Activated effector memory CD4-positive, alpha-beta T cell treated with Interleukin-2 at 50 U/mL for 16 hours (primary cell): ENCODE data around the gene FLNB.

ENCODE experiments used
- DNase-seq: peaks from one replicate; pipeline ENCODE4 v3.0.0-alpha.2; 2020

The FLNB gene

GRCh38 chr3:58058361-58059263 is 50.4 kb downstream of the FLNB start:
- no peak for DNase-seq

GRCh38 chr3:58059349-58060321 is 51.4 kb downstream of the FLNB start:
- no peak for DNase-seq

DNA sequence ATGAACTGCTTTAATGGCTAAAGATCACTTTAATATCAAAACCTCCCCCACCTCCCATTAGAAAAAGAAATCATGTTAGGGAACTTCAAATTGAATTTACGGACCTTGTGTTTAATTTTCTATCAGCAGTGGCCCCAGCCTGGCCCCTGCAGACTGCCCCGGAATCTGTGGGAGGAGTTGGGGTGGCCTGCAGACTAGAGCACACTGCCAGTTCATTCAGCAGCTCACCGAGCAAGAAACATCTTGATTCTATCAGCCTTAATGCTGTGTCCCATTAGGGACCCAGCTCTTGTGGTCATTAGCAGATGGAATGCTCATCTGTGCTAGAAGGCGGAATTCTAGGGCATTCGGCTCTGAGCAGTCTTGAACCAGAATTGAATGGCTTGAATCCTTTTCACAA is 54.2 kb downstream of the FLNB start:
- DNase-seq, result no peak

GRCh38 chr3:58063022-58063815 is 55.0 kb downstream of the FLNB start:
- DNase-seq, result no peak

GRCh38 chr3:58064923-58065638 is 56.9 kb downstream of the FLNB start:
- no peak for DNase-seq

DNA sequence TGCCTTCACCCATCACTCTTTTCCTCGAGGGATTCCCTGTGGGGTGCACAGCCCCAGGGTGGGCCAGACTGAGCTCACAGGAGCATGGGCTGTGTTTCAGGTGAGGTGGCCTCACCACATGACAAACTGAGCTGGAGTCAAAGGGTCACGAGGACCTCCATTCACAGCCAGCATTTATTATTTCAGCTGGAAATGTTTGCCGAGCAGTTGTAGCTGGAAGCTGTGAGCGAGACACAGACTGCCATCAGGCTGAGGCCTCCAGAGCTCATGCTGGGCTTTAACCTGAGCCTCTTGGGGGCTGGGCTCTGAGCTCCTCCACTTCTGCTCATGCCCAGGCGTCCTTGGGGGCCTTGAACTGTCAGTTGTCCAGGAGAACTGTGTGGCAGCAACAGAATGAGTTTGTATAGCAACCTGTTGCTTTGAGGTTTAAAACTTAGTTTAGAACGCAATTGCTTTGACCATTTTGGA is 57.5 kb downstream of the FLNB start:
- no peak for DNase-seq

DNA sequence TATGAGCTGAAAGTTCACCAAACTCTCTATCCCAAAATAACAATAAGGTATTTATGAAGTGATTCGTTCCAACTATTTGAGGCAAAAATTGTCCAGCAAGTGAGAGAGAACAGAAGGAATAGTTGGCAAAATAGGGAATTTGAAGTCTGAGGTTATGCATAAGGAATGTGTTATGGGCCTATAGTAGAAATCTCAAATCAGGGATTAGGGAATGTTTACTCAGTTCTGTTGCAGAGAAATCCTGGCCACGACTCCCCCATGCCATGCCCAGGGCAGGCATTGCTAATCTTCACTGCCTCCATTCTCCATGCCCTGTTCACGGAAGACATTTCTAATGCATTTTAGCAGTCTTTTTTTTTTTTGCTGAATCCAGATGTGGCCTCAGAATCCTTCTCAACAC is 58.6 kb downstream of the FLNB start:
- DNase-seq, result no peak

- no peak for DNase-seq
Observed at GRCh38 chr3:58068122-58068809, 60.0 kb downstream of the FLNB start.

GRCh38 chr3:58071480-58071971 is 63.3 kb downstream of the FLNB start:
- DNase-seq, result no peak

- no peak for DNase-seq
Observed at GRCh38 chr3:58072052-58072762, 64.0 kb downstream of the FLNB start.

- DNase-seq, result no peak
Observed at GRCh38 chr3:58072763-58073130, 64.5 kb downstream of the FLNB start.

- no peak for DNase-seq
Observed at GRCh38 chr3:58073301-58074108, 65.3 kb downstream of the FLNB start.

- DNase-seq, result no peak
Observed at GRCh38 chr3:58074116-58074715, 66.0 kb downstream of the FLNB start.

GRCh38 chr3:58074997-58075396 is 66.8 kb downstream of the FLNB start:
- DNase-seq, result no peak

GRCh38 chr3:58077596-58078285 is 69.5 kb downstream of the FLNB start:
- DNase-seq, result no peak

GRCh38 chr3:58078610-58079009 is 70.4 kb downstream of the FLNB start:
- no peak for DNase-seq

DNA sequence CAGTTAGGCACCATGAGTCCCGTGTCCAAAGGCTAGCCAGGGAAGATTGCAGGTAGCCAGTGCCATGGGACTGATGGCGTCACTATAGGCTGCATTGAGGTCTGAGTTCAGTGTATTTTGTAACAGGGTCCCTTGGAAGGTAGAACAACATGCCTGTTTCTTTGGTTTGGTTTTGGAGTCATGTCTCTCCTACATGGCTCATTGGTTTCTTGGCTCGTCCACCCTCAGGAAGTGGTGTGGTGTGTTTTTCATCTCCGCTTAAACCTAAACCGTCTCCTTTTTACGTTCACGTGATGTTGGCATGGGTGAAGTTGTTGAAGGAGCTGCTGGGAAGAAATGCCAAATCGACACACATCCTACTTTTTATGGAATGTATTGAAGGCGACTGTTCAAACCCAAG is 71.6 kb downstream of the FLNB start:
- no peak for DNase-seq

DNA sequence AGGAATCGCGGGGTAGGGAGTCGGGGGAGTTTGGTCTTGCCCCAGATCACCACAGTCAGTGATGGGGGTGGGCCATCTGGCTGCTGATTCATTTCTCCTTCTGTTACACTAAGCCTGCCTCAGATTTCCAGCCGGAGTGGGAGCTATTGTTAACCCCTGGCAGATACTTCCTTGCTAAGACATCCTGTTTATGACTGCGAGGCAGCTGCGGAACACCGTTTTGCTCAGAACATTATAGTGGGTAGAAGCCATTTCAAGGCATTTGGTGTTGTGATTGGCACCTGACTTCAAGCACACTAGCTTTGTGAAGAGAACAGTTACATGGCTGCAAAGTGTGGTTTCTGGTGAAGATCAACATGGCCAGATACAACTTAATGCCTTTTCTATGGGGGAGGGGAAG is 73.8 kb downstream of the FLNB start:
- DNase-seq, result no peak

DNA sequence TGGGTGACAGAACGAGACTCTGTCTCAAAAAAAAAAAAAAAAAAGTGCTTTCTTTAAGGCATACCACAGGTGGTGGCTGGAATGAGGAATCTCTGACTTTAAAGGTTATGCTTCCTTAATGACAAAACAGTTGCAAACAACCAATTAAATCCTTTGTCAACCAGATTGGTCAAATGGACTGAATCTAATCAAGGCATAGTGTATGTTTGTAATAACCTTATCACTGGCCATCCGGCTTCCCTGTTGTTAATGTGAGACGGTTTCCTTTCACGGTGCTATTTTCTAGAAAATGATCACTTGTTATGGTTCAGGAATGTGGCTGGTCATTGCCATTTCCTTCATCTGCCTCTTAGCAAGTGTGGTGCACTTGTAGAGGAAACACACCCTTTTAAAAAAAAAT is 75.9 kb downstream of the FLNB start:
- DNase-seq, result no peak
